ENCODE measurements around the gene CD44. TPM values are rescaled to one million over a fixed set of nuclear protein-coding genes. Genes with fewer than 3 reads are reported as not detected.

The CD44 gene
- polyA plus RNA-seq, 2 of the 4 experiments (the other 2 are of a cell fraction) = 309 to 585 TPM

- TF ChIP-seq KDM5A (IDR thresholded peaks at IDR 0.05) (no peak), CBX8 (IDR thresholded peaks at IDR 0.05) (no peak), PHF8 (IDR thresholded peaks at IDR 0.05; ENCODE audit: borderline replicate concordance, low read depth) (no peak), MYC (IDR thresholded peaks at IDR 0.05; ENCODE audit: borderline replicate concordance, low read length) (no peak), ZSCAN20 (CRISPR knock-in tag; IDR thresholded peaks at IDR 0.05) (no peak)
Observed at GRCh38 chr11:35098855-35099254, 40.1 kb upstream of the CD44 start (continued).

DNA sequence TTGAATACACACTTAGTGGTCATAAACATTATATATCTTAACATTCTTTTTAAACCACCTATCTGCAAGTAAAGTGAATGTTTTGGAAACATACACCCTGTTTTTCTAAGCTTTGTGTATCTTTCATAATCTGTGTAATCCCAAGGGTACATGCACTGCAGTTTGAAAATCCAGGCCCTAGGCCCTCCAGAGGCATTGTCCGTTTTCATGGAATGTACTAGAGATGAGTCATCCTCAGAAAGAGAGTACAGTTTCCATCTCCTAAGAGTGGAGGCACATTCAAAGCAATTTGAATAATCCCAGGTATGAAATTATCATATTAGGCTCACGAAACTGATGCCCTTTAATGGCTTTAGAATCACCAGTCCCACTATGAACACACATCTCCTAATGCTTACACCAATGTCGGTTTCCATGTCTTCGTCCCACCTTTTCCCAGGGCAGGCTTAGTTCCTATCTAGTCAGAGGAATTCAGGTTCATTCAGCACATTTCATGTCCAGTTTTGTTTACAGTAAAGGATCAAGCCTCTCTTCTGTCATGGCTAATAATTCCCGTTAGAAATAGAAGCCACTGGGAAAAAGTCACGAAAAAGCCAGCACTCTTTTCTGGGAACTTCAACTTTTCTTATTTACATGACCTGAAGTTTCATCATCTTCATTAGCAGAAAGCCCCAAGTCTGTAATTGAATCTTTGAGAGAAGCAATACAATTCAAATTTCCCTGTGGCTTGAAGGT lies 39.5 kb upstream of the CD44 start:
- DNase-seq (ENCODE audit: low read depth in 1 of 2, low spot score in 1 of 2) = no peak
- CTCF ChIA-PET = no interaction called here
- H3K4me3 ChIP-seq = no peak overlapping the region
- peak in 1 of 2 experiments; percentile 71; a peak in 3 of 6 replicates for ATAC-seq
- FAIRE-seq = no peak
- 68% methylated on average over 6 of the region's 6 CpGs for WGBS (ENCODE audit: missing lambda C conversion rate)
- H3K4me2 ChIP-seq = peak overlapping the region; percentile 13; the same call in 1 of the 3 replicates
- peak overlapping the region; percentile 5 to 70; a peak in 4 of 6 replicates for H3K27ac ChIP-seq
- H3K4me1 ChIP-seq = peaks cover 18% of the 10 kb centered on the region; the same call in 2 of the 3 replicates
- H3K9me3 ChIP-seq = no peaks in the 10 kb centered on the region
- TF ChIP-seq CTCF (IDR thresholded peaks at IDR 0.05) (no peak), RCOR1 (IDR thresholded peaks at IDR 0.05; ENCODE audit: low read depth, low read length) (no peak), FOSL2 (IDR thresholded peaks at IDR 0.05) (peak; percentile 47), FOSL2 (CRISPR knock-in tag; IDR thresholded peaks at IDR 0.05) (peak; percentile 79), MAX (IDR thresholded peaks at IDR 0.05) (0 out of 2 replicates have a peak, but pooled peaks have one; percentile 16)
- POLR2A ChIA-PET = no interaction called here

- Histone ChIP-seq H3K4me2 (no peak overlapping the region), H3K4me3 (no peak overlapping the region), H3K9me3 (no peaks in the 10 kb centered on the region), H3K27ac (peak overlapping the region in 1 of 2 experiments; percentile 70; a peak in 3 of 6 replicates), H3K4me1 (peaks cover 18% of the 10 kb centered on the region; the same call in 2 of the 3 replicates)
- no peak for DNase-seq (ENCODE audit: low read depth in 1 of 2, low spot score in 1 of 2)
- 82% methylated on average over 6 of the region's 6 CpGs for WGBS (ENCODE audit: missing lambda C conversion rate)
- POLR2A ChIA-PET = no interaction called here
- no peak for ATAC-seq
- no peak for FAIRE-seq
- CTCF ChIA-PET = no interaction called here
- TF ChIP-seq POLR2AphosphoS2 (conservative IDR thresholded peaks at IDR 0.05; ENCODE audit: low read length) (no peak), ATOH8 (CRISPR knock-in tag; IDR thresholded peaks at IDR 0.05; ENCODE audit: low read depth) (no peak), REST (IDR thresholded peaks at IDR 0.05) (no peak), MAFK (IDR thresholded peaks at IDR 0.05; ENCODE audit: partially characterized antibody) (no peak), TP53 (CRISPR knock-in tag; IDR thresholded peaks at IDR 0.05) (no peak), NR3C1 (IDR thresholded peaks at IDR 0.05) (no peak), ESRRA (IDR thresholded peaks at IDR 0.05; ENCODE audit: borderline replicate concordance, low read length) (no peak), USF2 (IDR thresholded peaks at IDR 0.05) (no peak), CTCF (IDR thresholded peaks at IDR 0.05) (no peak), PBX3 (IDR thresholded peaks at IDR 0.05) (no peak), CHD2 (IDR thresholded peaks at IDR 0.05; ENCODE audit: low read length, partially characterized antibody) (no peak)
Observed at GRCh38 chr11:35100013-35100383, 39.0 kb upstream of the CD44 start.

All from A549 (cell line).